K562 (cell line): ENCODE measurements around the gene MUC5B. TPM values are rescaled to one million over a fixed set of nuclear protein-coding genes. Genes with fewer than 3 reads are reported as not detected.
"Not testable (repeated sequence)": the region's sequence is repeated elsewhere in the genome, so short reads cannot be mapped to it uniquely, and the experiment has no call there.

Experiments used
- ATAC-seq: fragments of 200-7000 bp; cut with Tn5 transposase; 3 replicates; pipeline ENCODE4 v1.9.1; 2020; ENCODE audit warnings: moderate library complexity
- BruUV-seq: library from RNA; stranded (reverse); fragments of 400-500 nt; replicated peaks from 2 replicates; lab custom pipeline; 2021; lab: Mats Ljungman, UMichigan
- CTCF ChIA-PET: fragments of 300-600 bp; formaldehyde crosslinking; extraction: SDS; loops from one replicate; lab custom pipeline; 2021; ENCODE audit warnings: low intra/inter-chr PET ratio; lab: Yijun Ruan, JAX
- POLR2A ChIA-PET: fragments of 300-600, 350-650 bp; sonication (Branson Sonifier 250); formaldehyde crosslinking; extraction: SDS; loops from one replicate; lab custom pipeline; 2021; ENCODE audit warnings: antibody characterized with exemption, inconsistent platforms; lab: Yijun Ruan, JAX
- DNase-seq, 4 experiments: peaks; one replicate each; pipeline versions ENCODE4 v3.0.0 to v3.0.0-alpha.2; 2011 to 2018; ENCODE audit warnings: low spot score in 3 of 4, mixed read lengths in 3 of 4; ENCODE audit errors: extremely low read depth in 1 of 4
- FAIRE-seq: peaks from 2 replicates; lab custom pipeline; 2011; peaks lifted over from hg19 to GRCh38; lab: Jason Lieb, UNC
- H2AFZ ChIP-seq: 2 replicates; pipeline ENCODE4 v1.6.0; 2011; ENCODE audit warnings: low read depth, low read length, control low read depth, inconsistent platforms
- H3K27ac ChIP-seq: fragments of 200-600 bp; 3 replicates; pipeline ENCODE4 v1.8.0; 2011; ENCODE audit warnings: low read depth, mild to moderate bottlenecking, control low read depth, inconsistent platforms, low read length, moderate library complexity, mixed read lengths; ENCODE audit errors: extremely low read depth
- H3K27me3 ChIP-seq, 2 experiments: fragments of 300-600 bp in 1 of 2; 2 replicates in 1 of 2; 3 replicates in 1 of 2; pipeline versions ENCODE4 v1.6.0 to v1.8.0; 2011; ENCODE audit warnings: inconsistent platforms in 2 of 2, low read length in 2 of 2, mild to moderate bottlenecking in 1 of 2, mixed read lengths in 1 of 2, moderate library complexity in 1 of 2; ENCODE audit not compliant: control insufficient read depth in 2 of 2, insufficient read depth in 2 of 2
- H3K36me3 ChIP-seq: fragments of 300-600 bp; 3 replicates; pipeline ENCODE4 v1.8.0; 2011; ENCODE audit warnings: mild to moderate bottlenecking, low read length, inconsistent platforms; ENCODE audit not compliant: control insufficient read depth, insufficient read depth
- H3K4me1 ChIP-seq, 2 experiments: fragments of 200-600 bp in 1 of 2; replicated peaks in 1 of 2; 2 replicates in 1 of 2; 3 replicates in 1 of 2; pipeline versions ENCODE4 v1.5.1 to v1.8.0; 2011; ENCODE audit warnings: inconsistent platforms in 2 of 2, low read length in 2 of 2, mild to moderate bottlenecking in 1 of 2, mixed read lengths in 1 of 2, moderate library complexity in 1 of 2; ENCODE audit not compliant: control insufficient read depth in 2 of 2, insufficient read depth in 2 of 2
- H3K4me2 ChIP-seq: 2 replicates; pipeline ENCODE4 v1.6.1; 2011; ENCODE audit warnings: low read length, control low read depth, inconsistent platforms, mixed read lengths; ENCODE audit not compliant: insufficient read depth
- H3K4me3 ChIP-seq: fragments of 200-600 bp; sonication (generic), shearing (Covaris generic); 2 replicates; pipeline ENCODE4 v1.5.1; 2016; ENCODE audit warnings: control low read depth, inconsistent platforms
- H3K79me2 ChIP-seq: fragments of 200-600 bp; 3 replicates; pipeline ENCODE4 v1.8.0; 2011; ENCODE audit warnings: low read length, inconsistent platforms; ENCODE audit not compliant: control insufficient read depth, insufficient read depth
- H3K9ac ChIP-seq, 2 experiments: 2 replicates each; pipeline versions ENCODE4 v1.6.0 to v1.6.1; 2011; ENCODE audit warnings: low read depth in 2 of 2, low read length in 2 of 2, control low read depth in 1 of 2, inconsistent platforms in 1 of 2, mild to moderate bottlenecking in 1 of 2, mixed read lengths in 1 of 2; ENCODE audit not compliant: insufficient read depth in 1 of 2
- H3K9me1 ChIP-seq: one replicate; pipeline ENCODE4 v1.6.0; 2011; ENCODE audit warnings: inconsistent platforms, mild to moderate bottlenecking, low read length, moderate library complexity; ENCODE audit not compliant: control insufficient read depth, insufficient read depth
- H3K9me3 ChIP-seq: replicated peaks from 2 replicates; pipeline ENCODE4 v1.5.1; 2011; ENCODE audit warnings: low read depth, low read length, inconsistent platforms; ENCODE audit not compliant: control insufficient read depth, insufficient read depth
- H4K20me1 ChIP-seq: replicated peaks from 2 replicates; pipeline ENCODE4 v1.6.1; 2011; ENCODE audit warnings: low read length, inconsistent platforms, mixed read lengths; ENCODE audit not compliant: control insufficient read depth, insufficient read depth
- SMARCA5 ChIP-seq: fragments of 450-650 bp; IDR thresholded peaks from 2 replicates; pipeline ENCODE4 v1.6.1; 2016
- WGBS: fragments of 100-300 bp; shearing (Covaris generic); methylation state at CpG from one replicate; pipeline ENCODE4 v1.1.6; 2016; ENCODE audit warnings: low coverage, mixed read lengths; ENCODE audit not compliant: insufficient coverage; ENCODE audit errors: missing lambda C conversion rate; 5-methylcytosine and 5-hydroxymethylcytosine counted together
- in situ Hi-C: fragments of 300-500 bp; cut with MboI; formaldehyde crosslinking; loops from 4 replicates; pipeline ENCODE4 v1.15.0; 2018; ENCODE audit warnings: inconsistent platforms, mixed read lengths
- intact Hi-C: fragments of 100-400 bp; cut with micrococcal nuclease; formaldehyde crosslinking; loops from 2 replicates; pipeline ENCODE4 v1.14.2; 2022
- polyA plus RNA-seq, 8 experiments: library from polyadenylated mRNA; depleted of rRNA in 4 of 8; stranded (reverse) in 5 of 8; unstranded in 3 of 8; fragments of >200 nt; fragmentation: Nextera tagmentation in 2 of 8; fragmentation: Illumina TruSeq in 1 of 8; extraction: Ambion mirVana in 2 of 8; extraction: Trizol in 1 of 8; gene quantifications; 2 replicates each; pipeline versions ENCODE4 v1.2.1 to v1.2.3, GENCODE V29; 2011 to 2014; ENCODE audit warnings: inconsistent platforms in 1 of 8, missing spikeins in 1 of 8
- total RNA-seq, 7 experiments: library from RNA; depleted of rRNA in 6 of 7; stranded (reverse); fragments of >200 nt in 6 of 7; fragmentation: Illumina TruSeq in 2 of 7; extraction: Trizol in 2 of 7; gene quantifications; 2 replicates each; pipeline versions ENCODE4 v1.2.1 to v1.2.3, GENCODE V29; 2011 to 2021; ENCODE audit warnings: low replicate concordance in 1 of 7

The MUC5B gene
- total and polyA plus RNA-seq, 9 of the 15 experiments (the other 6 are each of a cell fraction or from before 2014, with no cell fraction given), result 0.04 to 0.95 TPM; not detected in 7

- ChIA-PET POLR2A (no interaction called here), CTCF (no interaction called here)
- intact Hi-C loops (no loop called here), in situ Hi-C loops (no loop called here)
- peaks cover 0 to 26% of the 10 kb centered on the region in 2 experiments; a peak in 3 of 5 replicates for H3K27me3 ChIP-seq
- ATAC-seq, result no peak
- H3K9me1 ChIP-seq, result no peaks in the 10 kb centered on the region
- no peaks in the 10 kb centered on the region for H4K20me1 ChIP-seq
- no peak for FAIRE-seq
- DNase-seq, result no peak
- H2AFZ ChIP-seq, result no peak overlapping the region
- H3K4me3 ChIP-seq, result no peak overlapping the region
- 0% methylated on average over 2 of the region's 2 CpGs for WGBS
- TF ChIP-seq SMARCA5, result no peak
- no peaks in the 10 kb centered on the region for H3K9me3 ChIP-seq
- no peaks in the 10 kb centered on the region for H3K79me2 ChIP-seq
- no peak overlapping the region for H3K9ac ChIP-seq
- no TSS peak for BruUV-seq
- no peak overlapping the region for H3K4me2 ChIP-seq
- peaks cover 0 to 15% of the 10 kb centered on the region in 2 experiments; a peak in 1 of 5 replicates for H3K4me1 ChIP-seq
- no peak overlapping the region for H3K27ac ChIP-seq
- H3K36me3 ChIP-seq, result no peaks in the 10 kb centered on the region
Measured at GRCh38 chr11:1211838-1212237, 11.0 kb upstream of the MUC5B start.

- intact Hi-C loops, H3K9me3 ChIP-seq, POLR2A ChIA-PET, H2AFZ ChIP-seq, H3K9me1 ChIP-seq, in situ Hi-C loops, ATAC-seq, H3K4me2 ChIP-seq, H3K4me3 ChIP-seq, H4K20me1 ChIP-seq, FAIRE-seq, H3K9ac ChIP-seq, CTCF ChIA-PET, H3K27ac ChIP-seq, DNase-seq, H3K79me2 ChIP-seq, BruUV-seq, H3K36me3 ChIP-seq: not testable (repeated sequence)
- Histone ChIP-seq H3K4me1 (peaks cover 0 to 18% of the 10 kb centered on the region in 2 experiments; a peak in 1 of 5 replicates), H3K27me3 (peaks cover 0 to 35% of the 10 kb centered on the region in 2 experiments; a peak in 4 of 5 replicates)
- WGBS, result 0% methylated on average over 8 of the region's 8 CpGs
Measured at GRCh38 chr11:1215826-1216225, 7.0 kb upstream of the MUC5B start.
